Measurements from ENCODE around the gene PDIK1L. TPM values are rescaled to one million over a fixed set of nuclear protein-coding genes. Genes with fewer than 3 reads are reported as not detected.

Gene PDIK1L
- total and polyA plus RNA-seq, 9 of the 15 experiments (the other 6 are each of a cell fraction or from before 2014, with no cell fraction given) = 12.8 to 30.2 (median 21.5) TPM

GRCh38 chr1:26070296-26070962, 41.2 kb upstream of the PDIK1L start (continued):
- TF ChIP-seq MIER1 (IDR thresholded peaks at IDR 0.05; ENCODE audit: low read depth) (0 out of 2 replicates have a peak, but pooled peaks have one; percentile 27), DPF2 (IDR thresholded peaks at IDR 0.05) (peak; percentile 100), EHMT2 (IDR thresholded peaks at IDR 0.05) (peak; percentile 96), PCBP1 (IDR thresholded peaks at IDR 0.05; ENCODE audit: low read depth, low read length, poor library complexity, severe bottlenecking) (no peak), NFATC3 (IDR thresholded peaks at IDR 0.05) (peak; percentile 59; the same call in 1 of the 2 replicates), MITF (IDR thresholded peaks at IDR 0.05) (peak; percentile 30; the same call in 1 of the 2 replicates), ZKSCAN3 (CRISPR knock-in tag; IDR thresholded peaks at IDR 0.05) (no peak), RBM25 (IDR thresholded peaks at IDR 0.05; ENCODE audit: low read depth, low read length, severe bottlenecking) (peak; percentile 30), BCOR (IDR thresholded peaks at IDR 0.05) (no peak), LARP7 (IDR thresholded peaks at IDR 0.05) (no peak; the same call in 1 of the 2 replicates), RBBP5 (IDR thresholded peaks at IDR 0.05; ENCODE audit: borderline replicate concordance, insufficient read depth, low read length, poor library complexity, severe bottlenecking) (peak; percentile 57), SMARCC2 (IDR thresholded peaks at IDR 0.05; ENCODE audit: low read depth) (peak; percentile 99), ILF3 (IDR thresholded peaks at IDR 0.05; ENCODE audit: borderline replicate concordance) (no peak), ZBTB7A (IDR thresholded peaks at IDR 0.05; ENCODE audit: borderline replicate concordance, control insufficient read depth, low read depth, low read length) (no peak), MYC (IDR thresholded peaks at IDR 0.05; ENCODE audit: low read depth, low read length) (peak; percentile 64; the same call in 1 of the 2 replicates), MYC (CRISPR knock-in tag; IDR thresholded peaks at IDR 0.05; ENCODE audit: borderline replicate concordance, low read depth) (no peak), EWSR1 (IDR thresholded peaks at IDR 0.05; ENCODE audit: borderline replicate concordance, low read depth, partially characterized antibody) (no peak), HDAC8 (tag; IDR thresholded peaks at IDR 0.05) (no peak; the same call in 1 of the 2 replicates), SLC30A9 (CRISPR knock-in tag; IDR thresholded peaks at IDR 0.05) (no peak), ZNF398 (CRISPR knock-in tag; IDR thresholded peaks at IDR 0.05) (no peak), HMG20B (CRISPR knock-in tag; IDR thresholded peaks at IDR 0.05) (no peak), ZNF740 (CRISPR knock-in tag; IDR thresholded peaks at IDR 0.05) (no peak), ZNF740 (tag; IDR thresholded peaks at IDR 0.05) (no peak)
- TF ChIP-seq, protein P1, sequence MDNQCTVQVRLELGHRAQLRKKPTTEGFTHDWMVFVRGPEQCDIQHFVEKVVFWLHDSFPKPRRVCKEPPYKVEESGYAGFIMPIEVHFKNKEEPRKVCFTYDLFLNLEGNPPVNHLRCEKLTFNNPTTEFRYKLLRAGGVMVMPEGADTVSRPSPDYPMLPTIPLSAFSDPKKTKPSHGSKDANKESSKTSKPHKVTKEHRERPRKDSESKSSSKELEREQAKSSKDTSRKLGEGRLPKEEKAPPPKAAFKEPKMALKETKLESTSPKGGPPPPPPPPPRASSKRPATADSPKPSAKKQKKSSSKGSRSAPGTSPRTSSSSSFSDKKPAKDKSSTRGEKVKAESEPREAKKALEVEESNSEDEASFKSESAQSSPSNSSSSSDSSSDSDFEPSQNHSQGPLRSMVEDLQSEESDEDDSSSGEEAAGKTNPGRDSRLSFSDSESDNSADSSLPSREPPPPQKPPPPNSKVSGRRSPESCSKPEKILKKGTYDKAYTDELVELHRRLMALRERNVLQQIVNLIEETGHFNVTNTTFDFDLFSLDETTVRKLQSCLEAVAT (IDR thresholded peaks at IDR 0.05) = peak in 1 of 2 experiments; percentile 77; a peak in 3 of 4 replicates
